A549 (cell line): ENCODE measurements around the gene MCRIP1. TPM values are rescaled to one million over a fixed set of nuclear protein-coding genes. Genes with fewer than 3 reads are reported as not detected.

ENCODE experiments used
- ATAC-seq, 2 experiments: fragments of 200-7000 bp in 1 of 2; fragments of >200 bp in 1 of 2; cut with Nextera tagmentation in 1 of 2; cut with Tn5 transposase in 1 of 2; 3 replicates each; pipeline versions ENCODE4 v1.8.0 to v1.9.1; 2018 to 2020; ENCODE audit warnings: mild to moderate bottlenecking in 1 of 2, moderate library complexity in 1 of 2
- CTCF ChIA-PET: fragments of 300-600 bp; sonication (Branson Sonifier 250); formaldehyde crosslinking; extraction: SDS; loops from one replicate; lab custom pipeline; 2021; ENCODE audit warnings: antibody characterized with exemption, inconsistent platforms; lab: Yijun Ruan, JAX
- POLR2A ChIA-PET: fragments of 350-600 bp; formaldehyde crosslinking; extraction: SDS; loops from one replicate; lab custom pipeline; 2021; ENCODE audit warnings: antibody characterized with exemption, inconsistent platforms; lab: Yijun Ruan, JAX
- DNase-seq, 2 experiments: peaks; one replicate each; pipeline versions ENCODE4 v3.0.0 to v3.0.0-alpha.2; 2011 to 2016; ENCODE audit warnings: low read depth in 1 of 2, low spot score in 1 of 2
- FAIRE-seq: peaks from 2 replicates; lab custom pipeline; 2011; peaks lifted over from hg19 to GRCh38; lab: Jason Lieb, UNC
- H3K27ac ChIP-seq, 2 experiments: fragments of >200 bp; sonication (Bioruptor Twin); formaldehyde crosslinking; 3 replicates each; pipeline ENCODE4 v1.5.1; 2016 to 2017
- H3K4me1 ChIP-seq: fragments of >200 bp; sonication (Bioruptor Twin); formaldehyde crosslinking; 3 replicates; pipeline ENCODE4 v1.6.1; 2016
- H3K4me2 ChIP-seq: fragments of >200 bp; sonication (Bioruptor Twin); formaldehyde crosslinking; 3 replicates; pipeline ENCODE4 v1.6.1; 2016
- H3K4me3 ChIP-seq: fragments of >200 bp; sonication (Bioruptor Twin); formaldehyde crosslinking; 3 replicates; pipeline ENCODE4 v1.5.1; 2016
- H3K9me3 ChIP-seq: fragments of >200 bp; sonication (Bioruptor Twin); formaldehyde crosslinking; 3 replicates; pipeline ENCODE4 v1.6.1; 2016
- ATOH8 ChIP-seq: fragments of 250-450 bp; sonication (Bioruptor Pico); IDR thresholded peaks from 2 replicates; pipeline ENCODE4 v1.5.0; 2020; ENCODE audit warnings: low read depth, mild to moderate bottlenecking, moderate library complexity
- BCL3 ChIP-seq: fragments of >200 bp; sonication (Bioruptor Twin); formaldehyde crosslinking; IDR thresholded peaks from 3 replicates; pipeline ENCODE4 v1.6.1; 2016
- CBX8 ChIP-seq: fragments of 200-600 bp; sonication (generic); IDR thresholded peaks from 2 replicates; pipeline ENCODE4 v1.6.1; 2016
- CHD2 ChIP-seq: fragments of 150-350 bp; IDR thresholded peaks from 2 replicates; pipeline ENCODE4 v1.6.1; 2014; ENCODE audit warnings: low read length; ENCODE audit not compliant: partially characterized antibody
- EHF ChIP-seq: fragments of 250-450 bp; sonication (Bioruptor Pico); IDR thresholded peaks from 2 replicates; pipeline ENCODE4 v1.5.0; 2020; ENCODE audit warnings: mild to moderate bottlenecking
- ELK1 ChIP-seq: fragments of 150-350 bp; IDR thresholded peaks from 2 replicates; pipeline ENCODE4 v1.6.1; 2014; ENCODE audit warnings: low read depth, mild to moderate bottlenecking, low read length
- FOSL2 ChIP-seq, 2 experiments: fragments of 450-650 bp in 1 of 2; fragments of >200 bp in 1 of 2; sonication (Bioruptor Twin) in 1 of 2; formaldehyde crosslinking; IDR thresholded peaks; 2 replicates each; pipeline versions ENCODE4 v1.5.0 to v1.6.1; 2016 to 2020; ENCODE audit warnings: mild to moderate bottlenecking in 1 of 2, moderate library complexity in 1 of 2
- GATA3 ChIP-seq: IDR thresholded peaks from 2 replicates; pipeline ENCODE4 v1.6.1; 2012; ENCODE audit warnings: borderline replicate concordance
- HMGXB4 ChIP-seq: fragments of 250-450 bp; sonication (Bioruptor Pico); IDR thresholded peaks from 2 replicates; pipeline ENCODE4 v1.5.0; 2021; ENCODE audit warnings: mild to moderate bottlenecking, moderate library complexity, borderline replicate concordance
- HOXA7 ChIP-seq: fragments of 250-450 bp; sonication (Bioruptor Pico); IDR thresholded peaks from 2 replicates; pipeline ENCODE4 v1.5.0; 2020; ENCODE audit warnings: mild to moderate bottlenecking, moderate library complexity
- HOXB13 ChIP-seq: fragments of 250-450 bp; sonication (Bioruptor Pico); IDR thresholded peaks from 2 replicates; pipeline ENCODE4 v1.5.0; 2020; ENCODE audit warnings: low read depth, mild to moderate bottlenecking, moderate library complexity
- HOXB5 ChIP-seq: fragments of 250-450 bp; sonication (Bioruptor Pico); IDR thresholded peaks from 2 replicates; pipeline ENCODE4 v1.5.0; 2020; ENCODE audit warnings: mild to moderate bottlenecking, moderate library complexity
- JUN ChIP-seq, 2 experiments: fragments of >200 bp; sonication (Bioruptor Twin); formaldehyde crosslinking; IDR thresholded peaks; 2 replicates in 1 of 2; 3 replicates in 1 of 2; pipeline ENCODE4 v1.6.1; 2016 to 2017
- JUNB ChIP-seq: fragments of >200 bp; sonication (Bioruptor Twin); formaldehyde crosslinking; IDR thresholded peaks from 2 replicates; pipeline ENCODE4 v1.6.1; 2016
- MAZ ChIP-seq: fragments of 150-350 bp; IDR thresholded peaks from 2 replicates; pipeline ENCODE4 v1.6.1; 2014; ENCODE audit warnings: antibody characterized with exemption, low read depth, low read length, borderline replicate concordance
- NPAS2 ChIP-seq: fragments of 250-450 bp; sonication (Bioruptor Pico); IDR thresholded peaks from 2 replicates; pipeline ENCODE4 v1.8.0; 2022; ENCODE audit warnings: mild to moderate bottlenecking, moderate library complexity, borderline replicate concordance
- NR3C1 ChIP-seq: fragments of >200 bp; sonication (Bioruptor Twin); formaldehyde crosslinking; IDR thresholded peaks from 3 replicates; pipeline ENCODE4 v1.6.1; 2017
- PBX3 ChIP-seq: IDR thresholded peaks from 2 replicates; pipeline ENCODE4 v1.6.1; 2012
- POLR2A ChIP-seq: IDR thresholded peaks from 2 replicates; pipeline ENCODE4 v1.6.1; 2012; ENCODE audit warnings: mild to moderate bottlenecking, low read length
- POLR2AphosphoS2 ChIP-seq: conservative IDR thresholded peaks from 2 replicates; pipeline ENCODE4 v1.6.1; 2012; ENCODE audit warnings: low read length, improper control_type of control experiment, inconsistent platforms
- RAD21 ChIP-seq, 2 experiments: fragments of >200 bp in 1 of 2; sonication (Bioruptor Twin) in 1 of 2; formaldehyde crosslinking in 1 of 2; IDR thresholded peaks in 1 of 2; conservative IDR thresholded peaks in 1 of 2; 2 replicates in 1 of 2; 3 replicates in 1 of 2; pipeline ENCODE4 v1.6.1; 2012 to 2018; ENCODE audit warnings: inconsistent platforms in 1 of 2
- RCOR1 ChIP-seq: fragments of 150-350 bp; IDR thresholded peaks from 2 replicates; pipeline ENCODE4 v1.6.1; 2014; ENCODE audit warnings: antibody characterized with exemption, low read length, low read depth
- RNF2 ChIP-seq: fragments of 200-600 bp; sonication (generic); IDR thresholded peaks from 2 replicates; pipeline ENCODE4 v1.6.1; 2016; ENCODE audit warnings: low read depth, mild to moderate bottlenecking, antibody characterized with exemption, moderate library complexity, borderline replicate concordance
- SMC3 ChIP-seq: fragments of >200 bp; sonication (Bioruptor Twin); formaldehyde crosslinking; IDR thresholded peaks from 3 replicates; pipeline ENCODE4 v1.6.1; 2018; ENCODE audit warnings: inconsistent platforms
- TFCP2L1 ChIP-seq: fragments of 250-450 bp; sonication (Bioruptor Pico); IDR thresholded peaks from 2 replicates; pipeline ENCODE4 v1.5.0; 2021; ENCODE audit warnings: mild to moderate bottlenecking
- TP53 ChIP-seq: fragments of 250-450 bp; sonication (Bioruptor Pico); IDR thresholded peaks from 2 replicates; pipeline ENCODE4 v1.5.0; 2021; ENCODE audit warnings: mild to moderate bottlenecking, moderate library complexity
- WGBS: methylation state at CpG from one replicate; pipeline ENCODE4 v1.1.6; 2017; ENCODE audit errors: missing lambda C conversion rate; 5-methylcytosine and 5-hydroxymethylcytosine counted together
- polyA plus RNA-seq, 4 experiments: library from polyadenylated mRNA; depleted of rRNA in 3 of 4; stranded (reverse); fragments of >200 nt; fragmentation: RNase III in 1 of 4; extraction: RNeasy Plus Mini Kit Qiagen cat#74134 plus additional on column Dnase treatment in 1 of 4; gene quantifications; 2 replicates in 3 of 4; 3 replicates in 1 of 4; pipeline ENCODE4 v1.2.3, GENCODE V29; 2011 to 2017

MCRIP1 gene
- polyA plus RNA-seq, 2 of the 4 experiments (the other 2 are of a cell fraction) = 32.0 to 51.0 TPM

GRCh38 chr17:81867991-81868673, 35.0 kb upstream of the MCRIP1 start (continued):
- peak; percentile 17; the same call in 1 of the 2 replicates for TF ChIP-seq PBX3
- no peak for TF ChIP-seq NPAS2 (CRISPR knock-in tag)
- no peak for TF ChIP-seq HOXB13 (CRISPR knock-in tag)
- TF ChIP-seq JUN (IDR thresholded peaks at IDR 0.05) = peak; percentile 22 to 94
- TF ChIP-seq EHF (CRISPR knock-in tag) = no peak
- no peak for TF ChIP-seq CBX8
- no peak for TF ChIP-seq RCOR1
- no peak for TF ChIP-seq JUNB
- TF ChIP-seq RAD21 (conservative IDR thresholded peaks at IDR 0.05 in 1 of 2, IDR thresholded peaks at IDR 0.05 in 1 of 2) = no peak
- TF ChIP-seq HMGXB4 (CRISPR knock-in tag) = no peak
- TF ChIP-seq MAZ = no peak
- TF ChIP-seq ATOH8 (CRISPR knock-in tag) = 0 out of 2 replicates have a peak, but pooled peaks have one; percentile 3
- TF ChIP-seq NR3C1 = no peak
- no peak for TF ChIP-seq ELK1
- TF ChIP-seq HOXA7 = peak; percentile 11; the same call in 1 of the 2 replicates
- TF ChIP-seq HOXB5 (CRISPR knock-in tag) = peak; percentile 26; the same call in 1 of the 2 replicates
- peak; percentile 29; the same call in 1 of the 2 replicates for TF ChIP-seq TP53
- TF ChIP-seq RNF2 = no peak

GRCh38 chr17:81867170-81867990, 34.3 kb upstream of the MCRIP1 start:
- CTCF ChIA-PET = interaction anchor here (0.6 to 8.6 kb wide), 16 partner anchors 8 to 163 kb away, joined by 3 to 126 read pairs (median 4); partner anchors contain the start of gene CENPX
- POLR2A ChIA-PET = interaction anchor here (0.5 to 1.8 kb wide), 5 partner anchors 16 to 154 kb away, joined by 3 to 6 read pairs (median 3); partner anchors contain the start of genes MCRIP1 and SLC25A10
- Histone ChIP-seq H3K4me1 (peaks cover 61% of the 10 kb centered on the region), H3K4me2 (peak overlapping the region; percentile 97), H3K9me3 (no peaks in the 10 kb centered on the region), H3K4me3 (no peak overlapping the region), H3K27ac (peak overlapping the region; percentile 97 to 100)
- WGBS = 48% methylated on average over 23 of the region's 23 CpGs
- ATAC-seq (peak; percentile 22 to 37), DNase-seq (peak in 1 of 2 experiments; percentile 83), FAIRE-seq (no peak)
- TF ChIP-seq SMC3 = 0 out of 3 replicates have a peak, but pooled peaks have one; percentile 7
- peak; percentile 96 for TF ChIP-seq TP53
- TF ChIP-seq BCL3 = peak; percentile 30; the same call in 2 of the 3 replicates
- TF ChIP-seq HMGXB4 (CRISPR knock-in tag) = peak; percentile 19; the same call in 1 of the 2 replicates
- peak; percentile 81; the same call in 1 of the 2 replicates for TF ChIP-seq POLR2AphosphoS2
- TF ChIP-seq HOXA7 = peak; percentile 91; the same call in 1 of the 2 replicates
- TF ChIP-seq POLR2A = peak; percentile 54
- peak; percentile 86 for TF ChIP-seq EHF (CRISPR knock-in tag)
- no peak for TF ChIP-seq FOSL2 (IDR thresholded peaks at IDR 0.05)
- no peak for TF ChIP-seq FOSL2 (CRISPR knock-in tag; IDR thresholded peaks at IDR 0.05)
- peak; percentile 52 for TF ChIP-seq GATA3
- TF ChIP-seq PBX3 = peak; percentile 93
- peak; percentile 89 for TF ChIP-seq TFCP2L1 (CRISPR knock-in tag)
- no peak for TF ChIP-seq CHD2
